ENCODE data around the gene VWA7.

The VWA7 gene

DNA sequence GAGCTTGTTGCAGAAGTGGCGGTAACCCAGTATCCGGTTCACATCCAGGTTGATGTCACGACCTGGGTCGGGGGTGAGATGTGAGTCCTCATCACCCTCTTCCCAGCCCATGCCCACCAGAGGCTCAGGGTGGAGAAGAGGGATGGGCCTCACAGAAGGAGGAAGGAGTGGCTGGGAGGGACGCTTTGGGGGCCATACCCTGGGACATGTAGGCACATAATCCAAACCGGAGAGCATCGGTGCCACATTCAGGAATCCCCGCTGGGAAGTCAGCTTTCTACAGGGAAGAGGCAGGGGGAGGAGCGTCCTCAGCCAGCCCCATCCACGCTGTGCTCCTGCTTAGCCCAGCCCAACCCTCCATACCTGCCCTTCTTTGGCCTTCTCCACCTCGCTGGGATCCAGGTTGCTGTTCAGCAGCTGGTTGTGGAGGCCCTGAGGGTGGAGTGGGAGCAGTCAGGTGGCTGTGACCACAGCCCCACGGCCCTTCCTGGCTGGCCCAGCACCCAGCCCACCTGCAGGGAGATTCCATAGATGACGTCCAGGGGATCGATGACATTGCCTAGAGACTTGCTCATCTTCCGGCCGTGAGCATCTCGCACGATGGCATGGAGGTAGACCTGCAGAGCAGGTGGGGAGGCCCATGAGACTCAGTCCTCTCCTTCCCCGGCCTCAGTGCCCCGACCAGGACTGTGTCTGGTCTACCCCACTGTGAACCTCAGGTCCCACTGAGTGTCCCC is 3.5 kb upstream of the VWA7 start (continued):
- TF ChIP-seq, protein P1, sequence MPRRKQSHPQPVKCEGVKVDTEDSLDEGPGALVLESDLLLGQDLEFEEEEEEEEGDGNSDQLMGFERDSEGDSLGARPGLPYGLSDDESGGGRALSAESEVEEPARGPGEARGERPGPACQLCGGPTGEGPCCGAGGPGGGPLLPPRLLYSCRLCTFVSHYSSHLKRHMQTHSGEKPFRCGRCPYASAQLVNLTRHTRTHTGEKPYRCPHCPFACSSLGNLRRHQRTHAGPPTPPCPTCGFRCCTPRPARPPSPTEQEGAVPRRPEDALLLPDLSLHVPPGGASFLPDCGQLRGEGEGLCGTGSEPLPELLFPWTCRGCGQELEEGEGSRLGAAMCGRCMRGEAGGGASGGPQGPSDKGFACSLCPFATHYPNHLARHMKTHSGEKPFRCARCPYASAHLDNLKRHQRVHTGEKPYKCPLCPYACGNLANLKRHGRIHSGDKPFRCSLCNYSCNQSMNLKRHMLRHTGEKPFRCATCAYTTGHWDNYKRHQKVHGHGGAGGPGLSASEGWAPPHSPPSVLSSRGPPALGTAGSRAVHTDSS (tag by site-specific recombination; IDR thresholded peaks at IDR 0.05), result no peak
- TF ChIP-seq ZNF155 (tag by site-specific recombination; IDR thresholded peaks at IDR 0.05), result no peak
- no peak for TF ChIP-seq ZFP3 (tag by site-specific recombination; IDR thresholded peaks at IDR 0.05; ENCODE audit: low read depth)
- TF ChIP-seq, protein P2, sequence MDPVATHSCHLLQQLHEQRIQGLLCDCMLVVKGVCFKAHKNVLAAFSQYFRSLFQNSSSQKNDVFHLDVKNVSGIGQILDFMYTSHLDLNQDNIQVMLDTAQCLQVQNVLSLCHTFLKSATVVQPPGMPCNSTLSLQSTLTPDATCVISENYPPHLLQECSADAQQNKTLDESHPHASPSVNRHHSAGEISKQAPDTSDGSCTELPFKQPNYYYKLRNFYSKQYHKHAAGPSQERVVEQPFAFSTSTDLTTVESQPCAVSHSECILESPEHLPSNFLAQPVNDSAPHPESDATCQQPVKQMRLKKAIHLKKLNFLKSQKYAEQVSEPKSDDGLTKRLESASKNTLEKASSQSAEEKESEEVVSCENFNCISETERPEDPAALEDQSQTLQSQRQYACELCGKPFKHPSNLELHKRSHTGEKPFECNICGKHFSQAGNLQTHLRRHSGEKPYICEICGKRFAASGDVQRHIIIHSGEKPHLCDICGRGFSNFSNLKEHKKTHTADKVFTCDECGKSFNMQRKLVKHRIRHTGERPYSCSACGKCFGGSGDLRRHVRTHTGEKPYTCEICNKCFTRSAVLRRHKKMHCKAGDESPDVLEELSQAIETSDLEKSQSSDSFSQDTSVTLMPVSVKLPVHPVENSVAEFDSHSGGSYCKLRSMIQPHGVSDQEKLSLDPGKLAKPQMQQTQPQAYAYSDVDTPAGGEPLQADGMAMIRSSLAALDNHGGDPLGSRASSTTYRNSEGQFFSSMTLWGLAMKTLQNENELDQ (tag by site-specific recombination; IDR thresholded peaks at IDR 0.05; ENCODE audit: low read depth), result no peak
- TF ChIP-seq ZNF426 (tag by site-specific recombination; IDR thresholded peaks at IDR 0.05), result no peak

DNA sequence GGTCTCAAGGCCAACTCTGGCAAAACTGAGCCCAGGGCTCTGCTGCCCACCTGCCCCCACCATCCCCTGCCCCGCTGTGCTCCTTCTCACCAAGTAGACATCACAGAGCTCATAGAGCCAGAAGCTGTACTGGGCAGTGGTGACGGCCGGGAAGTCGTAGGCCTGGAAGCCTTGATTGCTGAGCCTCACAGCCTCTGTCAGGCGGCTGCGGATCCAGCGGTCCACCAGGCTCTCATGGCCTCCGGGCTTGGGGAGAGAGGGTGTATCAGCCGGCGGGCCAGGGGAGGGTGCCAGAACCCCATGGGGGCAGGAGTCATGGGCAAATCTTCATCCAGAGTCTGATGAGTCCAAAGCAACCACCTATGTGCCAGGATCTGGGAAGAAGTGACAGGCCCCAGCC is 2.8 kb upstream of the VWA7 start:
- Histone ChIP-seq H3K36me3 (ENCODE audit: control insufficient read depth in 2 of 2, insufficient read depth in 1 of 2, low read length in 2 of 2) (peaks cover 3 to 64% of the 10 kb centered on the region in 2 experiments; a peak in 2 of 3 replicates), H3K9me3 (ENCODE audit: control insufficient read depth, insufficient read depth, low read depth, low read length) (no peaks in the 10 kb centered on the region), H3K4me3 (ENCODE audit: low read depth, low read length) (no peak overlapping the region), H3K4me1 (ENCODE audit: control insufficient read depth, insufficient read depth, low read length) (peaks cover 4% of the 10 kb centered on the region), H3K27ac (ENCODE audit: extremely low read depth, low read depth, low read length) (no peak overlapping the region)
- ChIA-PET POLR2A (interaction anchor here (0.6 to 2.4 kb wide), 4 partner anchors 27 to 233 kb away, joined by 3 to 17 read pairs (median 3); partner anchors contain the start of genes HSPA1B, LSM2, NEU1 and NFKBIL1), CTCF (interaction anchor here (0.7 to 7.5 kb wide), 4 partner anchors 11 to 81 kb away, joined by 3 to 50 read pairs (median 16); partner anchors contain the start of gene SAPCD1)
- TF ChIP-seq, protein P3, sequence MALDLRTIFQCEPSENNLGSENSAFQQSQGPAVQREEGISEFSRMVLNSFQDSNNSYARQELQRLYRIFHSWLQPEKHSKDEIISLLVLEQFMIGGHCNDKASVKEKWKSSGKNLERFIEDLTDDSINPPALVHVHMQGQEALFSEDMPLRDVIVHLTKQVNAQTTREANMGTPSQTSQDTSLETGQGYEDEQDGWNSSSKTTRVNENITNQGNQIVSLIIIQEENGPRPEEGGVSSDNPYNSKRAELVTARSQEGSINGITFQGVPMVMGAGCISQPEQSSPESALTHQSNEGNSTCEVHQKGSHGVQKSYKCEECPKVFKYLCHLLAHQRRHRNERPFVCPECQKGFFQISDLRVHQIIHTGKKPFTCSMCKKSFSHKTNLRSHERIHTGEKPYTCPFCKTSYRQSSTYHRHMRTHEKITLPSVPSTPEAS (tag by site-specific recombination; IDR thresholded peaks at IDR 0.05), result no peak
- TF ChIP-seq ZNF830 (tag by site-specific recombination; IDR thresholded peaks at IDR 0.05; ENCODE audit: low read depth) (no peak), GLI4 (tag by site-specific recombination; IDR thresholded peaks at IDR 0.05) (no peak), ZNF214 (tag by site-specific recombination; IDR thresholded peaks at IDR 0.05; ENCODE audit: borderline replicate concordance) (no peak), ZNF157 (tag by site-specific recombination; IDR thresholded peaks at IDR 0.05) (no peak), ZNF19 (tag by site-specific recombination; IDR thresholded peaks at IDR 0.05; ENCODE audit: low read depth) (no peak), KLF10 (tag by site-specific recombination; IDR thresholded peaks at IDR 0.05) (no peak), ZNF530 (tag by site-specific recombination; IDR thresholded peaks at IDR 0.05; ENCODE audit: low read depth) (no peak), ZNF350 (tag by site-specific recombination; IDR thresholded peaks at IDR 0.05) (no peak), ZNF184 (tag by site-specific recombination; IDR thresholded peaks at IDR 0.05) (no peak), ZNF555 (tag by site-specific recombination; conservative IDR thresholded peaks at IDR 0.05) (no peak), ZNF571 (tag by site-specific recombination; IDR thresholded peaks at IDR 0.05) (no peak), ZNF585B (tag by site-specific recombination; IDR thresholded peaks at IDR 0.05) (no peak), ZNF132 (tag by site-specific recombination; IDR thresholded peaks at IDR 0.05; ENCODE audit: borderline replicate concordance) (no peak)
- TF ChIP-seq, protein P4, sequence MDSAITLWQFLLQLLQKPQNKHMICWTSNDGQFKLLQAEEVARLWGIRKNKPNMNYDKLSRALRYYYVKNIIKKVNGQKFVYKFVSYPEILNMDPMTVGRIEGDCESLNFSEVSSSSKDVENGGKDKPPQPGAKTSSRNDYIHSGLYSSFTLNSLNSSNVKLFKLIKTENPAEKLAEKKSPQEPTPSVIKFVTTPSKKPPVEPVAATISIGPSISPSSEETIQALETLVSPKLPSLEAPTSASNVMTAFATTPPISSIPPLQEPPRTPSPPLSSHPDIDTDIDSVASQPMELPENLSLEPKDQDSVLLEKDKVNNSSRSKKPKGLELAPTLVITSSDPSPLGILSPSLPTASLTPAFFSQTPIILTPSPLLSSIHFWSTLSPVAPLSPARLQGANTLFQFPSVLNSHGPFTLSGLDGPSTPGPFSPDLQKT (IDR thresholded peaks at IDR 0.05; ENCODE audit: borderline replicate concordance, low read depth, low read length), result no peak
- TF ChIP-seq, protein P5, sequence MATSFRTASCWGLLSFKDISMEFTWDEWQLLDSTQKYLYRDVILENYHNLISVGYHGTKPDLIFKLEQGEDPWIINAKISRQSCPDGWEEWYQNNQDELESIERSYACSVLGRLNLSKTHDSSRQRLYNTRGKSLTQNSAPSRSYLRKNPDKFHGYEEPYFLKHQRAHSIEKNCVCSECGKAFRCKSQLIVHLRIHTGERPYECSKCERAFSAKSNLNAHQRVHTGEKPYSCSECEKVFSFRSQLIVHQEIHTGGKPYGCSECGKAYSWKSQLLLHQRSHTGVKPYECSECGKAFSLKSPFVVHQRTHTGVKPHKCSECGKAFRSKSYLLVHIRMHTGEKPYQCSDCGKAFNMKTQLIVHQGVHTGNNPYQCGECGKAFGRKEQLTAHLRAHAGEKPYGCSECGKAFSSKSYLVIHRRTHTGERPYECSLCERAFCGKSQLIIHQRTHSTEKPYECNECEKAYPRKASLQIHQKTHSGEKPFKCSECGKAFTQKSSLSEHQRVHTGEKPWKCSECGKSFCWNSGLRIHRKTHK (tag by site-specific recombination; IDR thresholded peaks at IDR 0.05), result no peak
